Measurements from ENCODE around the gene ACOX3. TPM values are rescaled to one million over a fixed set of nuclear protein-coding genes. Genes with fewer than 3 reads are reported as not detected.

Gene ACOX3
- total RNA-seq, 4 donors from 2014 or later, result 19.0 to 32.9 (median 22.1) TPM

GRCh38 chr4:8428288-8429097 lies 12.0 kb downstream of the ACOX3 start:
- DNase-seq, result peak; percentile 70 to 90
- Histone ChIP-seq H3K4me1 (peaks cover 20 to 25% of the 10 kb centered on the region in 2 donors), H3K4me3 (peak overlapping the region; percentile 74 to 100 (median 86)), H3K27ac (peak overlapping the region; percentile 91 to 99 (median 93)), H3K36me3 (no peaks in the 10 kb centered on the region), H3K9me3 (no peaks in the 10 kb centered on the region), H3K27me3 (no peaks in the 10 kb centered on the region)
- peak; percentile 94 for ATAC-seq
- intact Hi-C loops (cut with DNase I; ENCODE audit: low total_unique reads) (loop anchor here (10.0 kb wide), 1 partner anchor 604 kb away; no protein-coding TSS in a partner anchor), in situ Hi-C loops (cut with MboI; ENCODE audit: low sequenced_read_pairs in 4 of 4) (loop anchor here in 1 of 4 donors (25.0 kb wide), 1 partner anchor 616 kb away; no protein-coding TSS in a partner anchor)
- peak in 3 of 5 experiments; percentile 21 to 44 (median 27) for TF ChIP-seq CTCF (IDR thresholded peaks at IDR 0.05 in 4 of 5, conservative IDR thresholded peaks at IDR 0.05 in 1 of 5)
- TF ChIP-seq POLR2A (IDR thresholded peaks at IDR 0.05), result peak; percentile 69 to 89

- TF ChIP-seq POLR2A (IDR thresholded peaks at IDR 0.05) (no peak), CTCF (IDR thresholded peaks at IDR 0.05 in 4 of 5, conservative IDR thresholded peaks at IDR 0.05 in 1 of 5) (no peak)
- peaks cover 20 to 25% of the 10 kb centered on the region in 2 donors for H3K4me1 ChIP-seq
Observed at GRCh38 chr4:8427761-8428287, 12.7 kb downstream of the ACOX3 start.

DNA sequence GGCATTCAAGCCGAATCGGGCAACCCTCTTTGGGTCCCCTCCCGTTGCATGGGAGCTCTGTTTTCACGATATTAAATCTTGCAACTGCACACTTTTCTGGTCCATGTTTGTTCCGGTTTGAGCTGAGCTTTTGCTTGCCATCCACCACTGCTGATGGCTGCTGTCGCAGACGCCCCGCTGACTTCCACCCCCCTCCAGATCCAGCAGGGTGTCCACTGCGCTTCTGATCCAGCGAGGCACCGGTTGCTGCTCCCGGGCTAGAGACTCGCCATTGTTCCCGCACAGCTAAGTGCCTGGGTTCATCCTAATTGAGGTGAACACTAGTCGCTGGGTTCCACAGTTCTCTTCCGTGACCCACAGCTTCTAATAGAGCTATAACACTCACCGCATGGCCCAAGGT lies 13.3 kb downstream of the ACOX3 start:
- DNase-seq (no peak), ATAC-seq (no peak)
- H3K9me3 ChIP-seq, result no peaks in the 10 kb centered on the region
- peak overlapping the region; percentile 91 to 99 (median 93) for H3K27ac ChIP-seq
- no peak for TF ChIP-seq CTCF (IDR thresholded peaks at IDR 0.05 in 4 of 5, conservative IDR thresholded peaks at IDR 0.05 in 1 of 5)
- no peak for TF ChIP-seq POLR2A (IDR thresholded peaks at IDR 0.05)
- in situ Hi-C loops (cut with MboI; ENCODE audit: low sequenced_read_pairs in 4 of 4) (loop anchor here in 1 of 4 donors (25.0 kb wide), 1 partner anchor 615 kb away; no protein-coding TSS in a partner anchor), intact Hi-C loops (cut with DNase I; ENCODE audit: low total_unique reads) (loop anchor here (10.0 kb wide), 1 partner anchor 602 kb away; no protein-coding TSS in a partner anchor)
- H3K4me3 ChIP-seq, result peak overlapping the region; percentile 74 to 100 (median 86)
- no peaks in the 10 kb centered on the region for H3K36me3 ChIP-seq
- peaks cover 20 to 25% of the 10 kb centered on the region in 2 donors for H3K4me1 ChIP-seq
- no peaks in the 10 kb centered on the region for H3K27me3 ChIP-seq

More at GRCh38 chr4:8427761-8428287, 12.7 kb downstream of the ACOX3 start:
- peak overlapping the region; percentile 74 to 100 (median 86) for H3K4me3 ChIP-seq
- intact Hi-C loops (cut with DNase I; ENCODE audit: low total_unique reads) (loop anchor here (10.0 kb wide), 1 partner anchor 603 kb away; no protein-coding TSS in a partner anchor), in situ Hi-C loops (cut with MboI; ENCODE audit: low sequenced_read_pairs in 4 of 4) (loop anchor here in 1 of 4 donors (25.0 kb wide), 1 partner anchor 616 kb away; no protein-coding TSS in a partner anchor)
- no peaks in the 10 kb centered on the region for H3K36me3 ChIP-seq
- no peaks in the 10 kb centered on the region for H3K9me3 ChIP-seq
- peak overlapping the region; percentile 91 to 99 (median 93) for H3K27ac ChIP-seq
- peak in 1 of 2 donors; percentile 40 for DNase-seq
- no peaks in the 10 kb centered on the region for H3K27me3 ChIP-seq
- peak; percentile 63 to 69 for ATAC-seq

- Histone ChIP-seq H3K27me3 (no peaks in the 10 kb centered on the region), H3K9me3 (no peaks in the 10 kb centered on the region), H3K27ac (no peak overlapping the region), H3K4me3 (no peak overlapping the region), H3K36me3 (no peaks in the 10 kb centered on the region), H3K4me1 (peaks cover 21 to 38% of the 10 kb centered on the region in 2 donors)
- DNase-seq (no peak), ATAC-seq (no peak)
- intact Hi-C loops (cut with DNase I; ENCODE audit: low total_unique reads) (loop anchor here (10.0 kb wide), 1 partner anchor 598 kb away; no protein-coding TSS in a partner anchor), in situ Hi-C loops (cut with MboI; ENCODE audit: low sequenced_read_pairs in 4 of 4) (no loop called here)
- TF ChIP-seq POLR2A (IDR thresholded peaks at IDR 0.05) (no peak), CTCF (IDR thresholded peaks at IDR 0.05 in 4 of 5, conservative IDR thresholded peaks at IDR 0.05 in 1 of 5) (no peak)
Observed at GRCh38 chr4:8422786-8423185, 17.7 kb downstream of the ACOX3 start.
